B cell (primary cell): ENCODE results near the gene MSN. TPM values are rescaled to one million over a fixed set of nuclear protein-coding genes. Genes with fewer than 3 reads are reported as not detected.
"Not testable (repeated sequence)": the region's sequence is repeated elsewhere in the genome, so short reads cannot be mapped to it uniquely, and the experiment has no call there.

Source experiments
- ATAC-seq: fragments of 200-7000 bp; cut with Tn5 transposase; one replicate; pipeline ENCODE4 v1.10.0; 2021; ENCODE audit warnings: low read depth, mild to moderate bottlenecking, moderate number of reproducible peaks, moderate library complexity
- CTCF ChIA-PET: fragments of 350-600 bp; sonication (Branson Sonifier 250); formaldehyde crosslinking; loops from one replicate; lab custom pipeline; 2021; ENCODE audit warnings: antibody characterized with exemption, inconsistent platforms; lab: Charles Lee
- POLR2A ChIA-PET: fragments of 350-600 bp; sonication (Branson Sonifier 250); formaldehyde crosslinking; loops from one replicate; lab custom pipeline; 2021; ENCODE audit warnings: antibody characterized with exemption; lab: Charles Lee
- DNase-seq: peaks from one replicate; pipeline ENCODE4 v3.0.0; 2013
- H2AFZ ChIP-seq: 2 replicates; pipeline ENCODE4 v1.6.1; 2012; ENCODE audit warnings: mild to moderate bottlenecking, low read depth, low read length; ENCODE audit not compliant: insufficient read depth, poor library complexity, severe bottlenecking
- H3K27ac ChIP-seq, 2 donors: 1 replicate in 1 of 2; 2 replicates in 1 of 2; pipeline ENCODE4 v1.5.1; 2012 to 2013; ENCODE audit warnings: low read length in 2 of 2, mild to moderate bottlenecking in 2 of 2, moderate library complexity in 1 of 2
- H3K27me3 ChIP-seq, 4 experiments: fragments of 200-600 bp in 1 of 4; sonication (generic) in 1 of 4; replicated peaks in 1 of 4; 1 replicate in 2 of 4; 2 replicates in 2 of 4; pipeline versions ENCODE4 v1.6.1 to v1.7.0; 2013 to 2016; ENCODE audit warnings: low read length in 3 of 4, mild to moderate bottlenecking in 2 of 4, mixed read lengths in 1 of 4, moderate library complexity in 1 of 4; ENCODE audit not compliant: insufficient read depth in 4 of 4, control insufficient read depth in 3 of 4; ENCODE audit errors: control extremely low read depth in 1 of 4
- H3K36me3 ChIP-seq, 2 experiments: replicated peaks in 1 of 2; 1 replicate in 1 of 2; 2 replicates in 1 of 2; pipeline versions ENCODE4 v1.6.1 to v1.7.1; 2013; ENCODE audit warnings: low read length in 1 of 2; ENCODE audit not compliant: insufficient read depth in 2 of 2, control insufficient read depth in 1 of 2; ENCODE audit errors: control extremely low read depth in 1 of 2, extremely low read depth in 1 of 2
- H3K4me1 ChIP-seq, 2 donors: fragments of 200-600 bp in 1 of 2; sonication (generic) in 1 of 2; 1 replicate in 1 of 2; 2 replicates in 1 of 2; pipeline versions ENCODE4 v1.5.1 to v1.6.1; 2013 to 2017; ENCODE audit warnings: low read length in 2 of 2; ENCODE audit not compliant: control insufficient read depth in 2 of 2, insufficient read depth in 2 of 2
- H3K4me2 ChIP-seq: replicated peaks from 2 replicates; pipeline ENCODE3; 2012; ENCODE audit warnings: mild to moderate bottlenecking, low read depth, low read length; ENCODE audit not compliant: poor library complexity, severe bottlenecking
- H3K4me3 ChIP-seq, 5 experiments: fragments of 200-600 bp in 1 of 5; sonication (generic) in 1 of 5; 1 replicate in 3 of 5; 2 replicates in 2 of 5; pipeline versions ENCODE4 v1.5.1 to v1.7.0; 2011 to 2016; ENCODE audit warnings: low read length in 4 of 5, mild to moderate bottlenecking in 4 of 5, low read depth in 2 of 5, control low read depth in 1 of 5, moderate library complexity in 1 of 5; ENCODE audit not compliant: insufficient read depth in 1 of 5; ENCODE audit errors: control extremely low read depth in 1 of 5, extremely low read depth in 1 of 5
- H3K79me2 ChIP-seq: fragments of 200-600 bp; sonication (generic); one replicate; pipeline ENCODE4 v1.6.0; 2016; ENCODE audit warnings: low read length; ENCODE audit not compliant: control insufficient read depth, insufficient read depth
- H3K9ac ChIP-seq: fragments of 200-600 bp; sonication (generic); 2 replicates; pipeline ENCODE4 v1.6.1; 2017; ENCODE audit warnings: mild to moderate bottlenecking, low read length, moderate library complexity
- H3K9me3 ChIP-seq, 3 donors: one replicate each; pipeline versions ENCODE4 v1.6.1 to v1.7.1; 2013; ENCODE audit warnings: low read length in 2 of 3; ENCODE audit not compliant: control insufficient read depth in 2 of 3, insufficient read depth in 1 of 3; ENCODE audit errors: control extremely low read depth in 1 of 3
- H4K20me1 ChIP-seq: 2 replicates; pipeline ENCODE4 v1.6.0; 2012; ENCODE audit warnings: mild to moderate bottlenecking, low read length; ENCODE audit not compliant: insufficient read depth, control insufficient read depth, poor library complexity, severe bottlenecking
- H3K27ac Mint-ChIP-seq: one replicate; pipeline ENCODE4 v1.8.0; 2021; ENCODE audit warnings: mixed read lengths
- H3K27me3 Mint-ChIP-seq: one replicate; pipeline ENCODE4 v1.8.0; 2021; ENCODE audit warnings: mixed read lengths
- H3K4me1 Mint-ChIP-seq: one replicate; pipeline ENCODE4 v1.8.0; 2021; ENCODE audit warnings: mixed read lengths
- H3K4me3 Mint-ChIP-seq: one replicate; pipeline ENCODE4 v1.8.0; 2021; ENCODE audit warnings: mixed read lengths
- H3K9me3 Mint-ChIP-seq: one replicate; pipeline ENCODE4 v1.8.0; 2022; ENCODE audit warnings: mixed read lengths; ENCODE audit not compliant: insufficient read depth
- EZH2 ChIP-seq: IDR thresholded peaks from 2 replicates; pipeline ENCODE4 v1.6.1; 2012; ENCODE audit warnings: borderline replicate concordance, low read depth, mild to moderate bottlenecking, moderate library complexity, low read length; ENCODE audit not compliant: insufficient read depth, poor library complexity, severe bottlenecking
- WGBS: methylation state at CpG from one replicate; pipeline ENCODE4 v1.1.5; 2013; ENCODE audit warnings: missing lambda C conversion rate; ENCODE audit not compliant: insufficient coverage; 5-methylcytosine and 5-hydroxymethylcytosine counted together
- intact Hi-C: fragments of 100-400 bp; cut with micrococcal nuclease; formaldehyde crosslinking; loops from one replicate; pipeline ENCODE4 v1.10.0; 2022
- polyA plus RNA-seq: library from polyadenylated mRNA; depleted of rRNA; stranded (reverse); fragments of >200 nt; gene quantifications from 2 replicates; pipeline ENCODE4 v1.2.3, GENCODE V29; 2012
- total RNA-seq, 2 donors: library from RNA; stranded (reverse); fragments of 120-200 nt in 1 of 2; gene quantifications; 1 replicate in 1 of 2; 2 replicates in 1 of 2; pipeline versions ENCODE4 v1.2.3 to v1.2.4, GENCODE V29; 2013 to 2022
- TF ChIP-seq, protein P1 (sequence below): fragments of 200-600 bp; IDR thresholded peaks from one replicate; pipeline ENCODE4 v1.8.0; 2022; ENCODE audit warnings: antibody characterized with exemption, mild to moderate bottlenecking

The MSN gene
- total and polyA plus RNA-seq, 2 donors (not counting 1 experiment from before 2014, with no cell fraction given) = 181 to 414 TPM

DNA sequence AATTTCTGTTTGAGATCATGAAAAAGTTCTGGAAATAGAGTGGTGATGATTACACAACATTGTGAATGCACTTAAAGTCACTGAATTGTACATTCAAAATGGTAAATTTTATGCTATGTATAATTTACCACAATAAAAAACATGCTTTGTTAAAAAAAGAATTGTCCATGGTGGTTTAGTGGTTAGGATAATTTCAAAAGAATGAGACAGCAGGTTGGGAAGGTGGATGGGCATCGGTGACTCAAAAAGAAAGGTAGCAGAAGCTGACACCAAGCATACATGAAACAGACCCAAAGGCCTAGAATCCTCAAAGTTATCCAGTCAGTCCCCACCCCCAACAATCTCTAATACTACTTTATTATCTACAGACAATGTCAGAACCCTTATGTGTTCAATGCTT, 91.1 kb downstream of the MSN start:
- intact Hi-C loops = no loop called here
- Histone ChIP-seq H3K27ac (no peak overlapping the region), H3K9me3 (no peaks in the 10 kb centered on the region), H3K4me2 (no peak overlapping the region), H2AFZ (no peak overlapping the region), H3K27me3 (peaks cover 0 to 4% (median 0%) of the 10 kb centered on the region in 4 experiments), H3K79me2 (no peaks in the 10 kb centered on the region), H4K20me1 (no peaks in the 10 kb centered on the region), H3K4me3 (no peak overlapping the region), H3K4me1 (no peaks in the 10 kb centered on the region), H3K36me3 (no peaks in the 10 kb centered on the region), H3K9ac (no peak overlapping the region)
- no CpG with 5 or more reads among the region's 1 CpG for WGBS
- Mint-ChIP-seq H3K27ac (no peak overlapping the region), H3K4me1 (no peaks in the 10 kb centered on the region), H3K27me3 (no peaks in the 10 kb centered on the region), H3K9me3 (no peaks in the 10 kb centered on the region), H3K4me3 (no peak overlapping the region)
- CTCF ChIA-PET = no interaction called here
- no peak for ATAC-seq
- POLR2A ChIA-PET = no interaction called here
- no peak for DNase-seq
- TF ChIP-seq, protein P1, sequence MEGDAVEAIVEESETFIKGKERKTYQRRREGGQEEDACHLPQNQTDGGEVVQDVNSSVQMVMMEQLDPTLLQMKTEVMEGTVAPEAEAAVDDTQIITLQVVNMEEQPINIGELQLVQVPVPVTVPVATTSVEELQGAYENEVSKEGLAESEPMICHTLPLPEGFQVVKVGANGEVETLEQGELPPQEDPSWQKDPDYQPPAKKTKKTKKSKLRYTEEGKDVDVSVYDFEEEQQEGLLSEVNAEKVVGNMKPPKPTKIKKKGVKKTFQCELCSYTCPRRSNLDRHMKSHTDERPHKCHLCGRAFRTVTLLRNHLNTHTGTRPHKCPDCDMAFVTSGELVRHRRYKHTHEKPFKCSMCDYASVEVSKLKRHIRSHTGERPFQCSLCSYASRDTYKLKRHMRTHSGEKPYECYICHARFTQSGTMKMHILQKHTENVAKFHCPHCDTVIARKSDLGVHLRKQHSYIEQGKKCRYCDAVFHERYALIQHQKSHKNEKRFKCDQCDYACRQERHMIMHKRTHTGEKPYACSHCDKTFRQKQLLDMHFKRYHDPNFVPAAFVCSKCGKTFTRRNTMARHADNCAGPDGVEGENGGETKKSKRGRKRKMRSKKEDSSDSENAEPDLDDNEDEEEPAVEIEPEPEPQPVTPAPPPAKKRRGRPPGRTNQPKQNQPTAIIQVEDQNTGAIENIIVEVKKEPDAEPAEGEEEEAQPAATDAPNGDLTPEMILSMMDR = no peak
- TF ChIP-seq EZH2 = no peak

DNA sequence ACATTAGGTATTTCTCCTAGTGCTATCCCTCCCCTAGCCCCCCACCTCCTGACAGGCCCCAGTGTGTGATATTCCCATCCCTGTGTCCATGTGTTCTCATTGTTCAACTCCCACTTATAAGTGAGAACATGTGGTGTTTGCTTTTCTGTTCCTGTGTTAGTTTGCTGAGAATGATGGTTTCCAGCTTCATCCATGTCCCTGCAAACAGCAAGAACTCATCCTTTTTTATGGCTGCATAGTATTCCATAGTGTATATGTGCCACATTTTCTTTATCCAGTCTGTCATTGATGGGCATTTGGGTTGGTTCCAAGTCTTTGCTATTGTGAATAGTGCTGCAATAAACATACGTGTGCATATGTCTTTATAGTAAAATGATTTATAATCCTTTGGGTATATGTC, 92.1 kb downstream of the MSN start:
- H3K27ac ChIP-seq, H3K4me1 Mint-ChIP-seq, H3K4me3 ChIP-seq, H3K4me2 ChIP-seq, H3K9ac ChIP-seq, H3K9me3 ChIP-seq, H3K79me2 ChIP-seq, CTCF ChIA-PET, H2AFZ ChIP-seq, H3K4me3 Mint-ChIP-seq, H3K9me3 Mint-ChIP-seq, intact Hi-C loops, H4K20me1 ChIP-seq, H3K27me3 ChIP-seq, ATAC-seq, H3K4me1 ChIP-seq, POLR2A ChIA-PET, H3K27me3 Mint-ChIP-seq, H3K36me3 ChIP-seq, H3K27ac Mint-ChIP-seq, DNase-seq: not testable (repeated sequence)
- WGBS = no CpG with 5 or more reads among the region's 1 CpG
